Memory B cell (primary cell): Measurements from ENCODE around the gene APBA2.

Experiments
- ATAC-seq: fragments of 150-1000 bp; cut with Tn5 transposase; 2 replicates; pipeline ENCODE4 v1.10.0; 2021; ENCODE audit warnings: low read depth, mild to moderate bottlenecking, moderate library complexity
- DNase-seq, 2 donors: peaks; one replicate each; pipeline ENCODE4 v3.0.0; 2022; ENCODE audit warnings: low spot score in 2 of 2
- H3K27ac Mint-ChIP-seq: one replicate; pipeline ENCODE4 v1.8.0; 2022; ENCODE audit warnings: mild to moderate bottlenecking, moderate library complexity, mixed read lengths
- H3K27me3 Mint-ChIP-seq: one replicate; pipeline ENCODE4 v1.8.0; 2022; ENCODE audit warnings: mixed read lengths
- H3K36me3 Mint-ChIP-seq: one replicate; pipeline ENCODE4 v1.8.0; 2022; ENCODE audit warnings: mild to moderate bottlenecking, mixed read lengths
- H3K4me1 Mint-ChIP-seq: one replicate; pipeline ENCODE4 v1.8.0; 2022; ENCODE audit warnings: mixed read lengths
- H3K4me3 Mint-ChIP-seq: one replicate; pipeline ENCODE4 v1.8.0; 2022; ENCODE audit warnings: mild to moderate bottlenecking, moderate library complexity, mixed read lengths
- H3K9me3 Mint-ChIP-seq: one replicate; pipeline ENCODE4 v1.8.0; 2022; ENCODE audit warnings: mixed read lengths

APBA2 gene

GRCh38 chr15:28994142-28994830 lies 108.5 kb downstream of the APBA2 start:
- H3K27me3 Mint-ChIP-seq = peaks cover 1% of the 10 kb centered on the region
- no peak overlapping the region for H3K4me3 Mint-ChIP-seq
- no peak for ATAC-seq
- no peaks in the 10 kb centered on the region for H3K4me1 Mint-ChIP-seq
- no peak for DNase-seq
- no peaks in the 10 kb centered on the region for H3K36me3 Mint-ChIP-seq
- no peaks in the 10 kb centered on the region for H3K9me3 Mint-ChIP-seq
- no peak overlapping the region for H3K27ac Mint-ChIP-seq

- no peaks in the 10 kb centered on the region for H3K9me3 Mint-ChIP-seq
- H3K4me3 Mint-ChIP-seq = no peak overlapping the region
- H3K27ac Mint-ChIP-seq = no peak overlapping the region
Observed at GRCh38 chr15:28994831-28995596, 109.2 kb downstream of the APBA2 start.

GRCh38 chr15:28995705-28996104 lies 109.9 kb downstream of the APBA2 start:
- ATAC-seq (no peak), DNase-seq (no peak)
- Mint-ChIP-seq H3K4me3 (no peak overlapping the region), H3K9me3 (no peaks in the 10 kb centered on the region), H3K27ac (no peak overlapping the region), H3K4me1 (no peaks in the 10 kb centered on the region), H3K36me3 (no peaks in the 10 kb centered on the region), H3K27me3 (peaks cover 1% of the 10 kb centered on the region)

More at GRCh38 chr15:28994831-28995596, 109.2 kb downstream of the APBA2 start:
- DNase-seq = no peak
- H3K36me3 Mint-ChIP-seq = no peaks in the 10 kb centered on the region
- H3K4me1 Mint-ChIP-seq = no peaks in the 10 kb centered on the region
- H3K27me3 Mint-ChIP-seq = peaks cover 1% of the 10 kb centered on the region
- ATAC-seq = no peak

- Mint-ChIP-seq H3K4me1 (no peaks in the 10 kb centered on the region), H3K27ac (no peak overlapping the region), H3K27me3 (peaks cover 3% of the 10 kb centered on the region), H3K9me3 (no peaks in the 10 kb centered on the region), H3K36me3 (no peaks in the 10 kb centered on the region), H3K4me3 (no peak overlapping the region)
- DNase-seq (no peak), ATAC-seq (no peak)
Observed at GRCh38 chr15:28996289-28996688, 110.5 kb downstream of the APBA2 start.

GRCh38 chr15:28996953-28997352 lies 111.2 kb downstream of the APBA2 start:
- Mint-ChIP-seq H3K4me1 (no peaks in the 10 kb centered on the region), H3K36me3 (no peaks in the 10 kb centered on the region), H3K27ac (no peak overlapping the region), H3K9me3 (no peaks in the 10 kb centered on the region), H3K27me3 (peaks cover 3% of the 10 kb centered on the region), H3K4me3 (no peak overlapping the region)
- DNase-seq (no peak), ATAC-seq (no peak)

GRCh38 chr15:28997791-28998190 lies 112.0 kb downstream of the APBA2 start:
- no peaks in the 10 kb centered on the region for H3K36me3 Mint-ChIP-seq
- peaks cover 3% of the 10 kb centered on the region for H3K27me3 Mint-ChIP-seq
- H3K4me1 Mint-ChIP-seq = no peaks in the 10 kb centered on the region
- H3K4me3 Mint-ChIP-seq = no peak overlapping the region
- DNase-seq (no peak), ATAC-seq (no peak)
- H3K27ac Mint-ChIP-seq = no peak overlapping the region
- H3K9me3 Mint-ChIP-seq = no peaks in the 10 kb centered on the region

- no peak for ATAC-seq
- no peaks in the 10 kb centered on the region for H3K4me1 Mint-ChIP-seq
- peaks cover 3% of the 10 kb centered on the region for H3K27me3 Mint-ChIP-seq
- H3K36me3 Mint-ChIP-seq = no peaks in the 10 kb centered on the region
- no peak overlapping the region for H3K4me3 Mint-ChIP-seq
- no peak overlapping the region for H3K27ac Mint-ChIP-seq
- no peak for DNase-seq
- no peaks in the 10 kb centered on the region for H3K9me3 Mint-ChIP-seq
Observed at GRCh38 chr15:28998511-28998910, 112.7 kb downstream of the APBA2 start.

GRCh38 chr15:29003191-29003839 lies 117.5 kb downstream of the APBA2 start:
- Mint-ChIP-seq H3K9me3 (peaks cover 12% of the 10 kb centered on the region), H3K4me3 (no peak overlapping the region), H3K4me1 (no peaks in the 10 kb centered on the region), H3K27me3 (peaks cover 2% of the 10 kb centered on the region), H3K36me3 (no peaks in the 10 kb centered on the region), H3K27ac (no peak overlapping the region)
- ATAC-seq (no peak), DNase-seq (no peak)

- no peaks in the 10 kb centered on the region for H3K36me3 Mint-ChIP-seq
- no peak overlapping the region for H3K4me3 Mint-ChIP-seq
- no peak for ATAC-seq
- peaks cover 2% of the 10 kb centered on the region for H3K27me3 Mint-ChIP-seq
- H3K4me1 Mint-ChIP-seq = no peaks in the 10 kb centered on the region
- no peak for DNase-seq
- H3K27ac Mint-ChIP-seq = no peak overlapping the region
- peaks cover 12% of the 10 kb centered on the region for H3K9me3 Mint-ChIP-seq
Observed at GRCh38 chr15:29003840-29004233, 118.1 kb downstream of the APBA2 start.

- H3K27ac Mint-ChIP-seq = no peak overlapping the region
- H3K27me3 Mint-ChIP-seq = peaks cover under 1% of the 10 kb centered on the region
- peaks cover 12% of the 10 kb centered on the region for H3K9me3 Mint-ChIP-seq
- no peak overlapping the region for H3K4me3 Mint-ChIP-seq
- no peaks in the 10 kb centered on the region for H3K4me1 Mint-ChIP-seq
- DNase-seq (no peak), ATAC-seq (no peak)
- no peaks in the 10 kb centered on the region for H3K36me3 Mint-ChIP-seq
Observed at GRCh38 chr15:29005931-29006330, 120.2 kb downstream of the APBA2 start.

GRCh38 chr15:29008846-29009245 lies 123.1 kb downstream of the APBA2 start:
- DNase-seq (no peak), ATAC-seq (no peak)
- Mint-ChIP-seq H3K27ac (no peak overlapping the region), H3K4me3 (no peak overlapping the region), H3K27me3 (no peaks in the 10 kb centered on the region), H3K36me3 (no peaks in the 10 kb centered on the region), H3K9me3 (peaks cover 12% of the 10 kb centered on the region), H3K4me1 (no peaks in the 10 kb centered on the region)

- Mint-ChIP-seq H3K36me3 (no peaks in the 10 kb centered on the region), H3K27ac (no peak overlapping the region), H3K4me1 (no peaks in the 10 kb centered on the region), H3K27me3 (peaks cover 2% of the 10 kb centered on the region), H3K9me3 (peaks cover 4% of the 10 kb centered on the region), H3K4me3 (no peak overlapping the region)
- DNase-seq (no peak), ATAC-seq (no peak)
Observed at GRCh38 chr15:29012097-29012496, 126.3 kb downstream of the APBA2 start.

- Mint-ChIP-seq H3K9me3 (no peaks in the 10 kb centered on the region), H3K4me3 (no peak overlapping the region), H3K27me3 (peaks cover 2% of the 10 kb centered on the region), H3K27ac (no peak overlapping the region), H3K36me3 (no peaks in the 10 kb centered on the region), H3K4me1 (no peaks in the 10 kb centered on the region)
- DNase-seq = no peak
- ATAC-seq = no peak
Observed at GRCh38 chr15:29014493-29014892, 128.7 kb downstream of the APBA2 start.

- H3K36me3 Mint-ChIP-seq = no peaks in the 10 kb centered on the region
- DNase-seq = no peak
- no peaks in the 10 kb centered on the region for H3K4me1 Mint-ChIP-seq
- H3K27me3 Mint-ChIP-seq = peaks cover 2% of the 10 kb centered on the region
- H3K27ac Mint-ChIP-seq = no peak overlapping the region
- no peak for ATAC-seq
- no peaks in the 10 kb centered on the region for H3K9me3 Mint-ChIP-seq
- H3K4me3 Mint-ChIP-seq = no peak overlapping the region
Observed at GRCh38 chr15:29016518-29016917, 130.7 kb downstream of the APBA2 start.
